GM12878 (cell line): ENCODE data around the gene SLC6A2. TPM values are rescaled to one million over a fixed set of nuclear protein-coding genes. Genes with fewer than 3 reads are reported as not detected.

Experiments used
- ATAC-seq: fragments of 200-7000 bp; cut with Tn5 transposase; 3 replicates; pipeline ENCODE4 v1.9.1; 2020; ENCODE audit warnings: mild to moderate bottlenecking, moderate library complexity
- BruUV-seq: library from RNA; stranded (reverse); fragments of 400-500 nt; replicated peaks from 2 replicates; lab custom pipeline; 2021; lab: Mats Ljungman, UMichigan
- CTCF ChIA-PET: fragments of 300-600 bp; sonication (Branson Sonifier 250); formaldehyde crosslinking; extraction: SDS; loops from one replicate; lab custom pipeline; 2021; ENCODE audit warnings: inconsistent platforms; lab: Yijun Ruan, JAX
- POLR2A ChIA-PET: fragments of 350-600 bp; formaldehyde crosslinking; extraction: SDS; loops from one replicate; lab custom pipeline; 2021; ENCODE audit warnings: inconsistent platforms; lab: Charles Lee
- RAD21 ChIA-PET: fragments of 300-600 bp; sonication (Branson Sonifier 250); formaldehyde crosslinking; loops from one replicate; lab custom pipeline; 2023; ENCODE audit warnings: antibody characterized with exemption; ENCODE audit not compliant: unreplicated experiment; lab: Charles Lee
- SMC1A ChIA-PET: fragments of 300-600 bp; sonication (Branson Sonifier 250); formaldehyde crosslinking; loops from one replicate; lab custom pipeline; 2023; ENCODE audit not compliant: unreplicated experiment, uncharacterized antibody; lab: Charles Lee
- DNase-seq: peaks from one replicate; pipeline ENCODE4 v3.0.0-alpha.2; 2011; ENCODE audit warnings: low read depth, low spot score
- FAIRE-seq: peaks from 3 replicates; lab custom pipeline; 2011; peaks lifted over from hg19 to GRCh38; lab: Jason Lieb, UNC
- H2AFZ ChIP-seq: 2 replicates; pipeline ENCODE4 v1.6.0; 2011; ENCODE audit warnings: low read depth, low read length, control low read depth; ENCODE audit not compliant: control insufficient read depth
- H3K27ac ChIP-seq: 2 replicates; pipeline ENCODE4 v1.5.1; 2011; ENCODE audit warnings: control low read depth; ENCODE audit not compliant: control insufficient read depth, insufficient read depth
- H3K27me3 ChIP-seq, 2 experiments: replicated peaks in 1 of 2; 2 replicates each; pipeline versions ENCODE4 v1.6.0 to v1.6.1; 2011; ENCODE audit warnings: low read length in 1 of 2; ENCODE audit not compliant: control insufficient read depth in 2 of 2, insufficient read depth in 2 of 2
- H3K36me3 ChIP-seq, 2 experiments: 2 replicates each; pipeline ENCODE4 v1.5.1; 2011; ENCODE audit warnings: low read length in 1 of 2; ENCODE audit not compliant: control insufficient read depth in 2 of 2, insufficient read depth in 2 of 2
- H3K4me1 ChIP-seq: 2 replicates; pipeline ENCODE4 v1.6.1; 2011; ENCODE audit warnings: mild to moderate bottlenecking, low read length, moderate library complexity, mixed read lengths; ENCODE audit not compliant: control insufficient read depth, insufficient read depth
- H3K4me2 ChIP-seq: 2 replicates; pipeline ENCODE4 v1.6.0; 2011; ENCODE audit warnings: control low read depth; ENCODE audit not compliant: control insufficient read depth, insufficient read depth
- H3K4me3 ChIP-seq: fragments of 200-600 bp; sonication (generic); 2 replicates; pipeline ENCODE4 v1.5.1; 2016
- H3K79me2 ChIP-seq: 2 replicates; pipeline ENCODE4 v1.6.0; 2011; ENCODE audit warnings: low read length; ENCODE audit not compliant: control insufficient read depth, insufficient read depth
- H3K9ac ChIP-seq: 2 replicates; pipeline ENCODE4 v1.8.0; 2011; ENCODE audit warnings: low read length, control low read depth, mixed read lengths; ENCODE audit not compliant: control insufficient read depth, insufficient read depth
- H3K9me3 ChIP-seq: replicated peaks from 3 replicates; pipeline ENCODE4 v1.5.1; 2011; ENCODE audit warnings: mild to moderate bottlenecking, low read length; ENCODE audit not compliant: control insufficient read depth, insufficient read depth
- H4K20me1 ChIP-seq: 2 replicates; pipeline ENCODE4 v1.6.0; 2011; ENCODE audit not compliant: control insufficient read depth, insufficient read depth
- ASH2L ChIP-seq: fragments of 300-600, 200-600 bp; sonication (generic); IDR thresholded peaks from 2 replicates; pipeline ENCODE4 v1.6.1; 2017; ENCODE audit warnings: low read depth, mild to moderate bottlenecking, borderline replicate concordance
- ATF7 ChIP-seq: fragments of 450-650 bp; IDR thresholded peaks from 2 replicates; pipeline ENCODE4 v1.6.1; 2016; ENCODE audit warnings: low read depth, mild to moderate bottlenecking
- CEBPB ChIP-seq, 2 experiments: fragments of 150-350 bp in 1 of 2; IDR thresholded peaks; 2 replicates each; pipeline ENCODE4 v1.6.1; 2012 to 2014; ENCODE audit warnings: low read depth in 2 of 2, low read length in 2 of 2, borderline replicate concordance in 1 of 2, inconsistent platforms in 1 of 2
- ESRRA ChIP-seq: IDR thresholded peaks from 2 replicates; pipeline ENCODE4 v1.6.1; 2012; ENCODE audit warnings: mild to moderate bottlenecking, low read length, improper control_type of control experiment
- KLF5 ChIP-seq: fragments of 450-650 bp; IDR thresholded peaks from 2 replicates; pipeline ENCODE4 v1.6.1; 2014; ENCODE audit warnings: mild to moderate bottlenecking; ENCODE audit not compliant: partially characterized antibody
- MTA2 ChIP-seq: fragments of 450-650 bp; IDR thresholded peaks from 2 replicates; pipeline ENCODE4 v1.6.1; 2016; ENCODE audit warnings: low read depth, mild to moderate bottlenecking, moderate library complexity
- MYC ChIP-seq: IDR thresholded peaks from 2 replicates; pipeline ENCODE4 v1.6.1; 2011; ENCODE audit warnings: mild to moderate bottlenecking, low read length, moderate library complexity, inconsistent platforms; ENCODE audit not compliant: insufficient read depth, insufficient replicate concordance, insufficient read length, severe bottlenecking
- NR2C2 ChIP-seq: IDR thresholded peaks from 2 replicates; pipeline ENCODE4 v1.6.1; 2011; ENCODE audit warnings: borderline replicate concordance, low read depth; ENCODE audit not compliant: control insufficient read depth, insufficient read length
- NRF1 ChIP-seq: conservative IDR thresholded peaks from 2 replicates; pipeline ENCODE4 v1.6.1; 2011; ENCODE audit warnings: mild to moderate bottlenecking, low read depth, low read length, improper control_type of control experiment
- SIX5 ChIP-seq: IDR thresholded peaks from 2 replicates; pipeline ENCODE4 v1.6.1; 2011; ENCODE audit warnings: mild to moderate bottlenecking, low read depth, low read length, moderate library complexity; ENCODE audit not compliant: severe bottlenecking
- SMAD1 ChIP-seq: fragments of 450-650 bp; IDR thresholded peaks from 2 replicates; pipeline ENCODE4 v1.6.1; 2018; ENCODE audit warnings: mild to moderate bottlenecking, low read depth; ENCODE audit not compliant: partially characterized antibody
- SMC3 ChIP-seq: IDR thresholded peaks from 2 replicates; pipeline ENCODE4 v1.6.1; 2011; ENCODE audit warnings: low read length, improper control_type of control experiment, borderline replicate concordance
- SRF ChIP-seq, 2 experiments: IDR thresholded peaks; 2 replicates each; pipeline ENCODE4 v1.6.1; 2011; ENCODE audit warnings: low read depth in 2 of 2, low read length in 2 of 2, mild to moderate bottlenecking in 1 of 2, moderate library complexity in 1 of 2
- ZBTB4 ChIP-seq: fragments of 450-650 bp; formaldehyde crosslinking; IDR thresholded peaks from 2 replicates; pipeline ENCODE4 v1.4.0; 2022; ENCODE audit warnings: mild to moderate bottlenecking, moderate library complexity
- WGBS: methylation state at CpG from one replicate; pipeline ENCODE4 v1.1.6; 2016; ENCODE audit warnings: low lambda C conversion rate; ENCODE audit not compliant: insufficient replicate concordance, insufficient coverage; ENCODE audit errors: missing lambda C conversion rate; 5-methylcytosine and 5-hydroxymethylcytosine counted together
- in situ Hi-C: fragments of 300-500 bp; cut with MboI; formaldehyde crosslinking; loops from 9 replicates; pipeline ENCODE4 v1.14.3; 2018; ENCODE audit warnings: mixed read lengths
- intact Hi-C: fragments of 100-400 bp; cut with micrococcal nuclease; formaldehyde crosslinking; loops from one replicate; pipeline ENCODE4 v1.14.2; 2022; ENCODE audit not compliant: unreplicated experiment
- polyA plus RNA-seq, 11 experiments: library from polyadenylated mRNA; depleted of rRNA in 4 of 11; unstranded in 6 of 11; stranded (reverse) in 5 of 11; fragments of >200 nt; fragmentation: Nextera tagmentation in 4 of 11; fragmentation: Illumina TruSeq in 1 of 11; extraction: Ambion mirVana in 4 of 11; extraction: Trizol in 1 of 11; gene quantifications; 1 replicate in 1 of 11; 2 replicates in 10 of 11; pipeline versions ENCODE4 v1.2.1 to v1.2.3, GENCODE V29; 2011 to 2016; ENCODE audit warnings: inconsistent platforms in 2 of 11, missing spikeins in 2 of 11, low read depth in 1 of 11
- total RNA-seq, 4 experiments: library from RNA; depleted of rRNA in 3 of 4; stranded (reverse); fragments of >200 nt in 3 of 4; fragmentation: Illumina TruSeq in 1 of 4; extraction: Trizol in 1 of 4; gene quantifications; 2 replicates each; pipeline versions ENCODE4 v1.2.1 to v1.2.3, GENCODE V29; 2013 to 2021
- TF ChIP-seq, protein P1 (sequence below): fragments of 150-350 bp; IDR thresholded peaks from 2 replicates; pipeline ENCODE4 v1.6.1; 2016; ENCODE audit warnings: low read depth, low read length
- TF ChIP-seq, protein P2 (sequence below): fragments of 450-650 bp; IDR thresholded peaks from 2 replicates; pipeline ENCODE4 v1.6.1; 2017; ENCODE audit warnings: low read depth, mild to moderate bottlenecking, moderate library complexity

SLC6A2 gene
- total and polyA plus RNA-seq, 10 of the 15 experiments (the other 5 are each of a cell fraction or from before 2014, with no cell fraction given), result not detected

DNA sequence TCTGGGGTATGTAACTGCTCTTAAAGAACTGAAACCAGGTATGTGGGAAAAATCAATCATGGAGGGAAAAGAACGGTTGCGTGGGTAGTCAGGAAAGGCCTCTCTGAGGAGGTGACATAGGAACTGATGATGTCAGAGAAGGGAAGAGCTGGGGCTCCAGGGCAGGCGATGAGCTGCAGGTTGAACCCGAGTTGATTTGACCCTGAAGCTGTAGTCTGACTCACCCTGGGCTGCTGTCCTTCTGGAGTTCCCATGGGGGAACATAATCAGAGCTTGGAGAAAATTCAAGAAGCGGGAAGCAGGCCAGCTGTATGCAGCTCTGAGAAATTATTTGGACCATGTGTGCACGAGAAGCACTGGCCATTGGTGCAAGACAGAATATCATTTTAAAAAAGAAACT, 16.7 kb downstream of the SLC6A2 start:
- no TSS peak for BruUV-seq
- Histone ChIP-seq H3K36me3 (no peaks in the 10 kb centered on the region), H3K9me3 (no peaks in the 10 kb centered on the region), H2AFZ (no peak overlapping the region), H3K4me1 (no peaks in the 10 kb centered on the region), H3K79me2 (no peaks in the 10 kb centered on the region), H3K9ac (no peak overlapping the region), H3K4me3 (no peak overlapping the region), H3K4me2 (no peak overlapping the region), H4K20me1 (no peaks in the 10 kb centered on the region), H3K27me3 (no peaks in the 10 kb centered on the region), H3K27ac (no peak overlapping the region)
- WGBS, result 27% methylated on average over 6 of the region's 6 CpGs
- ChIA-PET POLR2A (no interaction called here), RAD21 (no interaction called here), CTCF (no interaction called here), SMC1A (interaction anchor here (0.9 kb wide), 1 partner anchor 208 kb away, joined by 3 read pairs; no protein-coding TSS in a partner anchor)
- in situ Hi-C loops, result no loop called here
- FAIRE-seq (no peak), ATAC-seq (no peak), DNase-seq (no peak)
- intact Hi-C loops, result no loop called here
- TF ChIP-seq ESRRA, result no peak
- TF ChIP-seq, protein P1, sequence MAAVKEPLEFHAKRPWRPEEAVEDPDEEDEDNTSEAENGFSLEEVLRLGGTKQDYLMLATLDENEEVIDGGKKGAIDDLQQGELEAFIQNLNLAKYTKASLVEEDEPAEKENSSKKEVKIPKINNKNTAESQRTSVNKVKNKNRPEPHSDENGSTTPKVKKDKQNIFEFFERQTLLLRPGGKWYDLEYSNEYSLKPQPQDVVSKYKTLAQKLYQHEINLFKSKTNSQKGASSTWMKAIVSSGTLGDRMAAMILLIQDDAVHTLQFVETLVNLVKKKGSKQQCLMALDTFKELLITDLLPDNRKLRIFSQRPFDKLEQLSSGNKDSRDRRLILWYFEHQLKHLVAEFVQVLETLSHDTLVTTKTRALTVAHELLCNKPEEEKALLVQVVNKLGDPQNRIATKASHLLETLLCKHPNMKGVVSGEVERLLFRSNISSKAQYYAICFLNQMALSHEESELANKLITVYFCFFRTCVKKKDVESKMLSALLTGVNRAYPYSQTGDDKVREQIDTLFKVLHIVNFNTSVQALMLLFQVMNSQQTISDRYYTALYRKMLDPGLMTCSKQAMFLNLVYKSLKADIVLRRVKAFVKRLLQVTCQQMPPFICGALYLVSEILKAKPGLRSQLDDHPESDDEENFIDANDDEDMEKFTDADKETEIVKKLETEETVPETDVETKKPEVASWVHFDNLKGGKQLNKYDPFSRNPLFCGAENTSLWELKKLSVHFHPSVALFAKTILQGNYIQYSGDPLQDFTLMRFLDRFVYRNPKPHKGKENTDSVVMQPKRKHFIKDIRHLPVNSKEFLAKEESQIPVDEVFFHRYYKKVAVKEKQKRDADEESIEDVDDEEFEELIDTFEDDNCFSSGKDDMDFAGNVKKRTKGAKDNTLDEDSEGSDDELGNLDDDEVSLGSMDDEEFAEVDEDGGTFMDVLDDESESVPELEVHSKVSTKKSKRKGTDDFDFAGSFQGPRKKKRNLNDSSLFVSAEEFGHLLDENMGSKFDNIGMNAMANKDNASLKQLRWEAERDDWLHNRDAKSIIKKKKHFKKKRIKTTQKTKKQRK, result no peak
- TF ChIP-seq, protein P2, sequence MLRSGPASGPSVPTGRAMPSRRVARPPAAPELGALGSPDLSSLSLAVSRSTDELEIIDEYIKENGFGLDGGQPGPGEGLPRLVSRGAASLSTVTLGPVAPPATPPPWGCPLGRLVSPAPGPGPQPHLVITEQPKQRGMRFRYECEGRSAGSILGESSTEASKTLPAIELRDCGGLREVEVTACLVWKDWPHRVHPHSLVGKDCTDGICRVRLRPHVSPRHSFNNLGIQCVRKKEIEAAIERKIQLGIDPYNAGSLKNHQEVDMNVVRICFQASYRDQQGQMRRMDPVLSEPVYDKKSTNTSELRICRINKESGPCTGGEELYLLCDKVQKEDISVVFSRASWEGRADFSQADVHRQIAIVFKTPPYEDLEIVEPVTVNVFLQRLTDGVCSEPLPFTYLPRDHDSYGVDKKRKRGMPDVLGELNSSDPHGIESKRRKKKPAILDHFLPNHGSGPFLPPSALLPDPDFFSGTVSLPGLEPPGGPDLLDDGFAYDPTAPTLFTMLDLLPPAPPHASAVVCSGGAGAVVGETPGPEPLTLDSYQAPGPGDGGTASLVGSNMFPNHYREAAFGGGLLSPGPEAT, result no peak
- TF ChIP-seq NRF1, result no peak
- TF ChIP-seq ZBTB4, result no peak
- TF ChIP-seq ATF7, result no peak
- TF ChIP-seq ASH2L, result no peak
- no peak for TF ChIP-seq NR2C2
- TF ChIP-seq KLF5, result no peak
- no peak for TF ChIP-seq SMAD1
- TF ChIP-seq MYC, result no peak
- no peak for TF ChIP-seq CEBPB (IDR thresholded peaks at IDR 0.05; ENCODE audit: borderline replicate concordance in 1 of 2, low read depth in 2 of 2, low read length in 2 of 2)
- TF ChIP-seq SMC3, result no peak
- no peak for TF ChIP-seq SRF (IDR thresholded peaks at IDR 0.05; ENCODE audit: low read depth in 2 of 2, low read length in 2 of 2)
- no peak for TF ChIP-seq MTA2
- TF ChIP-seq SIX5, result no peak
